OCI-LY7 (cell line): ENCODE data around the gene KDM4B.

Experiments used
- CTCF ChIP-seq: fragments of 200-600 bp; sonication (generic); conservative IDR thresholded peaks from 2 replicates; pipeline ENCODE4 v1.5.1; 2014; ENCODE audit warnings: mild to moderate bottlenecking, antibody characterized with exemption, low read length, moderate library complexity, mixed read lengths
- EZH2phosphoT487 ChIP-seq: fragments of 200-600 bp; sonication (generic); IDR thresholded peaks from 2 replicates; pipeline ENCODE4 v1.6.1; 2018; ENCODE audit warnings: low read depth, borderline replicate concordance, mild to moderate bottlenecking, mixed run types, antibody characterized with exemption, low read length, moderate library complexity, mixed read lengths

GRCh38 chr19:5128936-5129389 lies 160.1 kb downstream of the KDM4B start:
- TF ChIP-seq CTCF (no peak), EZH2phosphoT487 (no peak)
